HG02759 (cell line): ENCODE results near the gene DYRK2.
A peak's percentile ranks its signal among the peaks of the same experiment; 100 is the strongest.
"Not testable (repeated sequence)": the region's sequence is repeated elsewhere in the genome, so short reads cannot be mapped to it uniquely, and the experiment has no call there.

ENCODE experiments used
- ATAC-seq: cut with Tn5 transposase; IDR thresholded peaks from one replicate; pipeline ENCODE4 v1.9.1; 2021; ENCODE audit warnings: mild to moderate bottlenecking, moderate library complexity; ENCODE audit not compliant: unreplicated experiment

Gene DYRK2

DNA sequence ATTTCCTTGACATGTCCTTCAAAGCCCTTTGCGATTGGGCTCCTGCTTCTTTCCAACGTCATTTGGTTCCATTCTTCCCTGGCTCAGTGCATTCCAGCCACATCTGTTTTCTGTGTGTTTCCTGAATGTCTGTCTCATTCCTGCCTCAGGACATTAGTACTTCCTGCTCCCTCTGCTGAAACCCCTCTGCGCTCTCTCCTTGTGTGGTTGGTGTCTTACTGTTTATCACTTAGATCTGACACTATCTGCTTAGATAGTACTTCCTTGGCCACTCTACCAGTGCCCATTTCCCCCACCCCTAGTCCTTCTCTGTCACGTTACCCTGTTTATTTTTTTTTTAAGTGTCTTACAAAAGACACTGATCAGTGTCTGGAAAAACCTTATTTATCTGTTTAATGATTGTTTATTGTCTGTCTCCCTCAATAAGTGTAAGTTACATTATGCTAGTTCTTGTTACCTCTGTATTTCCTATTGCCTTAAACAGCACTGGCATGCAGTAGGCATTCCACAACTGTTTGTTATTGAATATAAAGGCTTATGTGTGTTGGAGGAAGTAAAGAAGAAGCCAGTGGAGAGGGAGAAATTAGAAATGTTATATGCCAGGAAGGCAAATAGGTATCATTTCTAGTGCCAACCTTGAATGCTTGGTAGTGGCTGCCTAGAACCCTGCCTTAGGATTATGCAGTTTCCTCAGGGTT lies 21.5 kb downstream of the DYRK2 start:
- no peak for ATAC-seq

GRCh38 chr12:67671419-67671818 lies 22.9 kb downstream of the DYRK2 start:
- no peak for ATAC-seq

DNA sequence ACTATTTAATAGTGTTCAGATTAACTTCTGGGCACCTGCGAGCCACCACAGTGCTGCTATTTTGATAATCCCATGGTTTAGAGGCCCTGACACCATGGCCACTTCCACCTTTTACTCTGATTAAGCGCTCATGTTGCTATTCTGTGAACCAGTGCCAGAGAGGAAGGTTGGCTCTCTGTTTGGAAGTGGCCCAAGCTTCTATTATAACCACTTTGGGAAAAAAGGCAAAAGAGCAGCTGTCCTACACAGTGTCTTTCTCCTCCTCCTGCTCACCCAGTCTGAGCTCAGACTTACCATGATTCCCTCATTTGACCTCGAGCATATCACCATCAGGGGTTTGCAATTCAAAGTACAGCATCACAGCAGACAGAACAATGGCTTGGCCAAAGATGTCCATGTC lies 23.3 kb downstream of the DYRK2 start:
- ATAC-seq = no peak

GRCh38 chr12:67672507-67672906 lies 24.0 kb downstream of the DYRK2 start:
- ATAC-seq = not testable (repeated sequence)

- ATAC-seq = not testable (repeated sequence)
Measured at GRCh38 chr12:67673509-67673908, 25.0 kb downstream of the DYRK2 start.

- ATAC-seq = no peak
Measured at GRCh38 chr12:67674417-67674816, 25.9 kb downstream of the DYRK2 start.

- no peak for ATAC-seq
Measured at GRCh38 chr12:67676624-67677023, 28.1 kb downstream of the DYRK2 start.

DNA sequence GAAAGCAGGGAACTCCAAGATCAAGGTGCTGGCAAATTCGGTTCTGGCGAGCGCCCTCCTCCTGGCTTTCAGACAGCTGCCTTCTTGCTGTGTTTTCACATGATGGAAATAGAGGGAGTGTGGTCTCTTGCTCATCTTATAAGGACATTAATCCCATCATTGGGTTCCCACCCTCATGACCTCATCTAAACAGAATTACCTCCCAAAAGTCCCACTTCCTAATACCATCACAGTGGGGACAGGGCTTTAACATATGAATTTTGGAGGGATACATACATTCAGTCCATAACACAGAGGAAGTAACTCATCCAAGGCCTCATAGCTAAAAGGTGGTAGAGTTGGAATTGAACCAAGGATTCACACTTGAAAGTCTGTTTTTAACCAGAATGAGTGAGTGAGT lies 28.6 kb downstream of the DYRK2 start:
- no peak for ATAC-seq

DNA sequence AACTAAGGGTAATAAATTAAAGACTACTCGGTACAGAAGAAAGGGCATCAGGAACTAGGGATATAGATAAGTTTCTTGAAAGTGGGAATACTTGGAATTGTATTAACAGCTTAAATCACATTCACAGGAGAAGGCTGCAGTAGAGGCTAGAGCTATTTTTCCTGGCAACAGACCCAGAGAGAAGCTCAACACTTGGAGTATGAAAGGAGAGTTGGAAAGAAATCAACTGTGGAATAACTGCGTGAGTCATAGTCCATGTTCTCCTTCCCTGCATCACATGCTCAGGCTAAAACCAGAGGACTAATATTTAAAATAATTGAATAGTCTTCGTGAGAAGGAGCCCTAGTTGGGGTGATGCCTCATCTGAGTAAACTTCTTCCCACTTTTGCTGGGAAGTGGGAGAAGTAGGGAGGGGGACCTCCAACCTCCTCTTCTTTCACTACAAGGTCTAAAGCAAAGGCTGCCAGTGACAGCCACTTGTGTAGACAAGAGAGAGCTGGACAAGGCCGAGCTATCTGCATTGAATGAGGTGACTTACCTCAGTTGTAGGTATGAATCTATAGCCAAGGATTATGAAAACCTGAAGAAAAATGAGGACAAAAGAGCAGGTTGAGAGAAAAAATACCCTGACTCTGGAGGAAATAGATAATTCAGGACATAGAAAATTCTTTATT lies 32.7 kb downstream of the DYRK2 start:
- ATAC-seq = no peak

- no peak for ATAC-seq
Measured at GRCh38 chr12:67681941-67682620, 33.5 kb downstream of the DYRK2 start.

- ATAC-seq = no peak
Measured at GRCh38 chr12:67689385-67689784, 40.8 kb downstream of the DYRK2 start.

DNA sequence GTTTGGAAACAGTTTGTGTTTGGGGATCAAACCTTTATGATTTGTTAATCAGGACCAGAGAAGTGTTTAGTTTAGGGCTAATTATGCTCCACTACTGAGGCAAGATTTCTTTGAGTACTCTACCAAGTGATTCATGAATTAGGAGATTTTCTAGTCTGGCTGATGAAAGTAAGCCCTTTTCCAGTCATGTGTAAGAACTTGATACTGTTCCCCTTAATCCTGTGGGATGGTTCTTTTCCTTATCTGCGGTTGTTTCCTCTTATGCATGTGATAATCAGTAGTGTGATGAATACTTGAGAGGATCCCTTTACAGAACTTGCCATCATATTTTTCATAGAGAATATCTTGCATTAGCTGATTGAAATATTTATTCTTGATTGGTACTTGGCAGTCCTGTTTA lies 42.1 kb downstream of the DYRK2 start:
- no peak for ATAC-seq

- ATAC-seq = no peak
Measured at GRCh38 chr12:67691220-67691619, 42.7 kb downstream of the DYRK2 start.

DNA sequence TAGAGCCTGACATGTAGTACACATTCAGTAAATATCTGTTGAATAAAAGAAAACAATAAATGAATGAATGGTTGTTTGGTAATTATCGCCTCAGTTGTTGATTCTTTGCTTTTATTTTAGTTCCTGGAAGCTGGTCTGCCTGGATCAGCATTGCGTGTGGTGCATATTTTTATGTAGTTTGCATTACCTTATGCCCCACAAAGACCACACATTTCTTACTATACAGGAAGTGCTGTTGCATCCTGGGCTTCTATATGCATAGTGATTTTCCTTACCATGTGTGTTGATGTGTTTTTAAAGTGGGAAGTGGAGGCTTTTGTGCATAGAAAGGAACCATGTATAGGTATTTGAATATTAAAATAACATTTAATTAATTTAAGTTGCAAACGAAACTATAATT lies 43.6 kb downstream of the DYRK2 start:
- ATAC-seq = no peak

GRCh38 chr12:67692966-67693365 lies 44.4 kb downstream of the DYRK2 start:
- ATAC-seq = peak; percentile 72

DNA sequence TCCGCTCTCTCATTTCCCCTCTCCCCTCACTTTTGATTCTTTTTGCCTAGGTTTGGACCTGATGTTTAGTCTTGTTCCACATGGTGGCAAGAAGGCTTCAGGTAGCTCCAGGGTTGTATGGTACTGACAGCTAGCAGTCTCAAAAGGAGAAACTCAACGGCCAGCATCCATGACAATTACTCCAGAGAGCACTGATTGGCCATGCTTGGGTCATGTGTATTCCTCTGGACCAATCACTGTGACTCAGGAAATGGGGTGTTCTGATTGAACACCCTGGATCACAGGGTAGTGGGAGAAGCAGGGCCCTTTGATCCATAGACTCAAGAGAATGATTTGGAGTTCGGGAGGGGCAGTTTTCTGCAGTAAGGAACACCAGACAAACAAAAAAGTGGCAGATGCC lies 45.3 kb downstream of the DYRK2 start:
- no peak for ATAC-seq

- ATAC-seq = no peak
Measured at GRCh38 chr12:67694306-67694900, 45.9 kb downstream of the DYRK2 start.

DNA sequence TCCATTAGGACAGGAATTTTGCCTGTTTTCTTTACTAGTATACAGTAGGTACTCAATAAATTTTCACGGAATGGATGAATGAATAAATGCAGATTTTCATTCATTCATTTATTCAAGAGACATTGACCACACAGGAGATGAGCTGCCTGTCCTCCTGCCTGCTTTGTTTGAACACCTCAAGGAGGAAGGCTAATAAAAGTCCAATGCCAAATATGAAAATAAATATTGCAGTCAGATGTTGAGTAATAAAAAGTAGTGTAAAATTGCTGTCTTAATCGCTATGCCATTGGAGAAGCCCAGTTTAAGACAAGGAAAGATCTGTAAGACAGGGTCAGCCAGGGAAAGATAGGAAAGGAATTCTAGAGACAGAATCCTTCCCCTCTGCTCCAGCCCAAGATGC lies 47.4 kb downstream of the DYRK2 start:
- no peak for ATAC-seq

DNA sequence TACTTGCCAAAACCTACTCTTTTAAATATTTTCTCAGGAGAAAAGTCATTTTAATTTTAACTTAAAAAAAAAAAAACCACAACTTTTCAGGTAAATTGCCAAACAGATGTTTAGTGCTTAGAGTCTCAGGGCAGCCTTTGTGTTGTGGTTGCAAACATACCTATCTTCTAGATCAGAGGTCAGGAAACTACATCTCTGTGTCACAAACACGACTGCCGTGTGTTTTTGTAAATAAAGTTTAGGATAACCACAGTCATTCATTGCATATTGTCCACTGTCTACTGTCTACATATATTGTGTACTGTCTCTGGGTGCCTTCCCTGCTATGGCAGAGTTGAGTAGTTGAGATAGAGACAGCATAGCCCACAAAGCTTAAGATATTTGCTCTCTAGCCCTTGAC lies 48.9 kb downstream of the DYRK2 start:
- ATAC-seq = no peak

GRCh38 chr12:67697967-67698366 lies 49.4 kb downstream of the DYRK2 start:
- ATAC-seq = no peak

DNA sequence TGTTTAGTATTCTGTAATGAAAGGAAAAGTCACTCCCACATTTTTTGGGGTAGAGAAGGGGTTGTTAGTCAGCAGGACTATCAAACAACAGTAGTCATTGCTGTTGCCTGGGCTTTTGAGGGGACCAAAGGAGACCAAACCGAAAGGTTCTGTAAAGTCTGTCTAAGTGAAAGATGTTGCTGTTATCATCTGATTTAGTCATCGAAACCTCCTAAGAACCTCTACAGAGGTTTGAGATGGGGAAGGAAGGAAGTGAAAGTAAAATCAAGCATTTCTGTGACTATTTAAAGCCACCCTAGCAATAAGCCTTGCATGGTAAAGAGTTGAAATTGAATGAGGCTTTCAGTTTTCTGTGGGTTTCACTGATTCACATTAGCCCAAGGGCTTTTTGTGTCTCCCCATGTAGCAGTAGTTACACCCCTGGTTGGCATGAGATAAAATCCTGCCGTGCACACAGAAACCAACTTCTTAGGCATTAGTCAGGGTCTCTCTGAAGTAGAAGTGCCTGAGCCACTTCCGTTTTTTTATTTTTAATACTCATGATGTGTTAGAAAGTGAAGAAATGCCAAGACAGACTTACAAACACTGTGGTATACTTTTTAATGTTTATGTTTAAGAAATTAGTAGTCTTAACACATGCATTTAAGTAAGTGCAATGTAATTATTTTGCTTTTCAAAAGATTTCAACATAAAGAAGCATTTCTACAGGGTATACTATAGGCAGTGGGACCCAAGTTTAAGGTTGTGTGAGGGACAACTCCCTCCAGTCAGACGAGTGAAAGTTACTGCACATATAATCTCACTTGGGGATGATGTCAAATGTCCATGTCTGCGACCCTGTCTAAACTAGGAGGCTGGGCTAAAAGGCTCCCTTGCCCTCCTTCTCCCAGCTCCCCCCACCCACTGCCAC lies 50.4 kb downstream of the DYRK2 start:
- peak; percentile 92 for ATAC-seq
